Small intestine (tissue), 7 donors: Measurements from ENCODE around the gene PSRC1. TPM values are rescaled to one million over a fixed set of nuclear protein-coding genes. Genes with fewer than 3 reads are reported as not detected.

Experiments
- DNase-seq, 2 donors: peaks; one replicate each; pipeline versions ENCODE4 v3.0.0 to v3.0.0-alpha.2; 2013
- FAIRE-seq: peaks from 2 replicates; lab custom pipeline; 2012; peaks lifted over from hg19 to GRCh38; lab: Jason Lieb, UNC
- H3K27ac ChIP-seq, 3 donors: one replicate each; pipeline ENCODE4 v1.5.1; 2013; ENCODE audit warnings: low read length in 2 of 3, mild to moderate bottlenecking in 2 of 3, control low read depth in 1 of 3, inconsistent platforms in 1 of 3, low read depth in 1 of 3, moderate library complexity in 1 of 3
- H3K27me3 ChIP-seq, 3 donors: one replicate each; pipeline ENCODE4 v1.6.1; 2013; ENCODE audit warnings: low read length in 3 of 3, inconsistent platforms in 1 of 3; ENCODE audit not compliant: control insufficient read depth in 3 of 3, insufficient read depth in 3 of 3
- H3K36me3 ChIP-seq, 3 donors: one replicate each; pipeline ENCODE4 v1.6.1; 2013; ENCODE audit warnings: low read length in 3 of 3, inconsistent platforms in 1 of 3, low read depth in 1 of 3, mild to moderate bottlenecking in 1 of 3, moderate library complexity in 1 of 3; ENCODE audit not compliant: control insufficient read depth in 3 of 3, insufficient read depth in 2 of 3
- H3K4me1 ChIP-seq, 3 donors: one replicate each; pipeline ENCODE4 v1.6.1; 2013; ENCODE audit warnings: low read length in 2 of 3, inconsistent platforms in 1 of 3, low read depth in 1 of 3, mild to moderate bottlenecking in 1 of 3, moderate library complexity in 1 of 3; ENCODE audit not compliant: control insufficient read depth in 3 of 3, insufficient read depth in 2 of 3
- H3K4me3 ChIP-seq, 3 donors: one replicate each; pipeline ENCODE4 v1.5.1; 2013; ENCODE audit warnings: low read length in 3 of 3, control low read depth in 1 of 3, inconsistent platforms in 1 of 3, low read depth in 1 of 3, mild to moderate bottlenecking in 1 of 3, moderate library complexity in 1 of 3
- H3K9me3 ChIP-seq, 2 donors: one replicate each; pipeline ENCODE4 v1.6.1; 2013; ENCODE audit warnings: low read depth in 1 of 2, low read length in 1 of 2; ENCODE audit not compliant: control insufficient read depth in 2 of 2, insufficient read depth in 1 of 2
- WGBS, 3 donors: extraction: QIAGEN DNeasy Blood & Tissue Kit; methylation state at CpG; one replicate each; pipeline ENCODE4 v1.1.7; 2013; 5-methylcytosine and 5-hydroxymethylcytosine counted together
- polyA plus RNA-seq, 4 donors: library from polyadenylated mRNA; stranded (reverse) in 3 of 4; unstranded in 1 of 4; fragments of 200-250 nt in 3 of 4; fragments of 120-200 nt in 1 of 4; gene quantifications; one replicate each; pipeline versions ENCODE4 v1.2.1 to v1.2.3, GENCODE V29; 2013
- donor health status: healthy with polysubstance abuse.
- donor health status: control.
- donor health status: control.
- donor health status: Bipolar disorder and iron deficiency.
- donor health status: healthy.

PSRC1 gene
- polyA plus RNA-seq, 4 donors = 0.67 to 15.5 (median 8.0) TPM

DNA sequence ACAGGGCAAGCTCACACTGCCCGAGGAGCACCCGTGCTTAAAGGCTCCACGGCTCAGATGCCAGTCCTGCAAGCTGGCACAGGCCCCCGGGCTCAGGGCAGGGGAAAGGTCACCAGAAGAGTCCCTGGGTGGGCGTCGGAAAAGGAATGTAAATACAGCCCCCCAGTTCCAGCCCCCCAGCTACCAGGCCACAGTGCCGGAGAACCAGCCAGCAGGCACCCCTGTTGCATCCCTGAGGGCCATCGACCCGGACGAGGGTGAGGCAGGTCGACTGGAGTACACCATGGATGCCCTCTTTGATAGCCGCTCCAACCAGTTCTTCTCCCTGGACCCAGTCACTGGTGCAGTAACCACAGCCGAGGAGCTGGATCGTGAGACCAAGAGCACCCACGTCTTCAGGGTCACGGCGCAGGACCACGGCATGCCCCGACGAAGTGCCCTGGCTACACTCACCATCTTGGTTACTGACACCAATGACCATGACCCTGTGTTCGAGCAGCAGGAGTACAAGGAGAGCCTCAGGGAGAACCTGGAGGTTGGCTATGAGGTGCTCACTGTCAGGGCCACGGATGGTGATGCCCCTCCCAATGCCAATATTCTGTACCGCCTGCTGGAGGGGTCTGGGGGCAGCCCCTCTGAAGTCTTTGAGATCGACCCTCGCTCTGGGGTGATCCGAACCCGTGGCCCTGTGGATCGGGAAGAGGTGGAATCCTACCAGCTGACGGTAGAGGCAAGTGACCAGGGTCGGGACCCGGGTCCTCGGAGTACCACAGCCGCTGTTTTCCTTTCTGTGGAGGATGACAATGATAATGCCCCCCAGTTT lies 32.3 kb downstream of the PSRC1 start:
- H3K36me3 ChIP-seq = peaks cover 0 to 31% (median 0%) of the 10 kb centered on the region in 3 donors
- peaks cover 0 to 36% (median 2%) of the 10 kb centered on the region in 3 donors for H3K4me1 ChIP-seq
- H3K27me3 ChIP-seq = peaks cover 0 to 3% (median 0%) of the 10 kb centered on the region in 3 donors
- H3K4me3 ChIP-seq = peak overlapping the region in 1 of 3 donors; percentile 38
- H3K27ac ChIP-seq = no peak overlapping the region
- FAIRE-seq (no peak), DNase-seq (no peak)
- WGBS, 3 donors = 84 to 91% (median 87%) methylated on average over 31 to 33 of the region's 33 CpGs
- peaks cover 0 to 15% of the 10 kb centered on the region in 2 donors for H3K9me3 ChIP-seq

DNA sequence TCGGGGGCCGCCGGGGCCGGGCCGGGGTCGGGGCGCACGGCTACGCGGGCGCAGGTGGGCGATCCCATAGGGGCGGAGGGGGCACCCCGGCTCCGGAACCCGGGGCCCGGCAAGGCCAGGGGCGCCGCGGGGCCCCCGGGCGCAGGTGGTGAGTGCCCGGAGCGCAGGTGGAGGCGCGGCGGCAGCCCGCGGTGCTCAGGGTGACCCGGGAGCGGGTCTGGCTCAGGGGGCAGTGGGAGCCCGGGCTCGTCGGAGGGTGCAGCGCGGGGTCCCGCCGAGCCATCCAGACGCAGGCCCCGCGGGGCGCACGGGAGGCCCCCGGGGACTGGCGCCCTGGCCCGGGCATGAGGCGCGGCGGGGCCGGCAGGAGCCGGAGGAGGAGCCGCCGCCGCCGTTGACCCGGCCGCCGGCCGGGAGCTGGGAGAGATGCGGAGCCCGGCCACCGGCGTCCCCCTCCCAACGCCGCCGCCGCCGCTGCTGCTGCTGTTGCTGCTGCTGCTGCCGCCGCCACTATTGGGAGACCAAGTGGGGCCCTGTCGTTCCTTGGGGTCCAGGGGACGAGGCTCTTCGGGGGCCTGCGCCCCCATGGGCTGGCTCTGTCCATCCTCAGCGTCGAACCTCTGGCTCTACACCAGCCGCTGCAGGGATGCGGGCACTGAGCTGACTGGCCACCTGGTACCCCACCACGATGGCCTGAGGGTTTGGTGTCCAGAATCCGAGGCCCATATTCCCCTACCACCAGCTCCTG lies 33.1 kb downstream of the PSRC1 start:
- 2% methylated on average over 42 to 80 of the region's 80 CpGs for WGBS, 3 donors

DNA sequence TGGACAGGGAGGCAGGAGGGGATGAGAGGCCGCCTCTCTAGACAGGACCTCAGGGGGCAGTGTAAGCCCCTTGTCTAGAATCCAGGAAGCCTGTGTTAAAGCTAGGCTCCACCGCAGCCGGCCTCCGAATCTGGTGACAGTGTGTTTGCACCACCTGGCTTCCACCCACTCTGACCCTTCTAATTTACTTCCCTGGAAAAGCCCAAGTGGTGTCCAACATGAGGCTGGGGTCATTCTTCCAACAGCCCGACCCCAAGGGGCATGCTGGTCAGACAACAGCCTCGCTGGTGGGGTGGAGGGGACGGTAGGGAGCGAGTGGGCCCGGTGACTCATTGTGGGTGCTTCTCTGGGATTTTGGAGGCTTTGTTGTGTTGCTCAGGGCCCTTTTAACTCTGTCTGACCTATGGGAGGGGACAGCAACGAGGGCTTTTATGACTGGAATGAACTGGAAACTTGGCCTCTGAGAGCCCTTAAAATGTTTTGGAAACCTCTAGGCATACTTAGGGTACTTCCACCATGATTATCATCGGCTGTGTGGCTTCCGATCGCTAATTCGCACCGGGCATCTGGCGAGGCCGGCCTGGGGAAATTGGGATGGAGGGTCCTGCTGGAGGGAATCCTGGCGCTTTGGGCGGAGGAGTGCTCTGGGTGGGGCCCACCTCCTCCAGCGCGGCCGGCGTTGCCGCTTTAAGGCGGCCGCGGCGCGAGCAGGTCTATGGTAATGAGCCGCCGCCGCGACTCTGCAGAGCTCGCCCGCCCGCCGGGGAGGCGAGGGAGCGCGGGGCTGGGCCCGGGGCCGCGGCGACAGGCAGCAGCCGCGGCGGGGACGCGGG lies 33.9 kb downstream of the PSRC1 start, which contains the start of gene CELSR2:
TSS of gene CELSR2 (plus strand) at position 743 of the 833 bp plus-strand sequence. CDS start 541 bp downstream, outside the sequence.
- DNase-seq (peak; percentile 59 to 84), FAIRE-seq (no peak)
- peaks cover 0 to 3% (median 0%) of the 10 kb centered on the region in 3 donors for H3K27me3 ChIP-seq
- peak within 1 kb of the TSS; percentile 38 to 70 (median 58) for H3K4me3 ChIP-seq
- peaks cover 0 to 19% (median 2%) of the 10 kb centered on the region in 3 donors for H3K4me1 ChIP-seq
- peaks cover 0 to 31% (median 0%) of the 10 kb centered on the region in 3 donors for H3K36me3 ChIP-seq
- no peak within 1 kb of the TSS for H3K27ac ChIP-seq
- H3K9me3 ChIP-seq = peaks cover 0 to 15% of the 10 kb centered on the region in 2 donors
- 14 to 24% (median 23%) methylated on average over 31 to 49 of the region's 49 CpGs for WGBS, 3 donors

More for the DNA sequence above, 33.1 kb downstream of the PSRC1 start:
- DNase-seq = peak in 1 of 2 donors; percentile 56
- no peak for FAIRE-seq
- Histone ChIP-seq H3K27ac (no peak overlapping the region), H3K4me3 (peak overlapping the region; percentile 38 to 70 (median 58)), H3K9me3 (peaks cover 0 to 15% of the 10 kb centered on the region in 2 donors), H3K4me1 (peaks cover 0 to 27% (median 2%) of the 10 kb centered on the region in 3 donors), H3K36me3 (peaks cover 0 to 31% (median 0%) of the 10 kb centered on the region in 3 donors), H3K27me3 (peaks cover 0 to 3% (median 0%) of the 10 kb centered on the region in 3 donors)

DNA sequence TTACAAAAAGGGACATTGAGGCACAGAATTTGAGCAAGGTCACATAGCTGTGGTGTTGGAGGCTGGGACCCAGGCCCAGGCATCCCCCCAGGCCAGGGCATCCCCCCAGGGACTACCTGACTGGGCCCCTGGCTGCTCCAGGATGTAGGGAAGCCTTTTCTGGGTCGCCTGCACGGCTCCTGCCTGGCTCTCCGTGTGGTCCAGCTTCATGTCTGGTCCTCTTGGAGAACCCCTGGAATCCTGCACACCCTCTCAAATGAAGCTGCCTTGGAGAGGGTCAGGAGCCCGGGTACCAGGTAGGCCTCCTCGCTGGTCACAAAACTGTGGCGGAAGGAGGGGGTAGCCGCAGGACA lies 34.5 kb downstream of the PSRC1 start:
- DNase-seq (no peak), FAIRE-seq (no peak)
- Histone ChIP-seq H3K27ac (no peak overlapping the region), H3K9me3 (peaks cover 0 to 15% of the 10 kb centered on the region in 2 donors), H3K4me1 (peaks cover 0 to 13% (median 2%) of the 10 kb centered on the region in 3 donors), H3K4me3 (no peak overlapping the region), H3K27me3 (peaks cover 0 to 3% (median 0%) of the 10 kb centered on the region in 3 donors), H3K36me3 (peaks cover 0 to 28% (median 0%) of the 10 kb centered on the region in 3 donors)
- WGBS, 3 donors = 93 to 95% (median 94%) methylated on average over 7 of the region's 7 CpGs

DNA sequence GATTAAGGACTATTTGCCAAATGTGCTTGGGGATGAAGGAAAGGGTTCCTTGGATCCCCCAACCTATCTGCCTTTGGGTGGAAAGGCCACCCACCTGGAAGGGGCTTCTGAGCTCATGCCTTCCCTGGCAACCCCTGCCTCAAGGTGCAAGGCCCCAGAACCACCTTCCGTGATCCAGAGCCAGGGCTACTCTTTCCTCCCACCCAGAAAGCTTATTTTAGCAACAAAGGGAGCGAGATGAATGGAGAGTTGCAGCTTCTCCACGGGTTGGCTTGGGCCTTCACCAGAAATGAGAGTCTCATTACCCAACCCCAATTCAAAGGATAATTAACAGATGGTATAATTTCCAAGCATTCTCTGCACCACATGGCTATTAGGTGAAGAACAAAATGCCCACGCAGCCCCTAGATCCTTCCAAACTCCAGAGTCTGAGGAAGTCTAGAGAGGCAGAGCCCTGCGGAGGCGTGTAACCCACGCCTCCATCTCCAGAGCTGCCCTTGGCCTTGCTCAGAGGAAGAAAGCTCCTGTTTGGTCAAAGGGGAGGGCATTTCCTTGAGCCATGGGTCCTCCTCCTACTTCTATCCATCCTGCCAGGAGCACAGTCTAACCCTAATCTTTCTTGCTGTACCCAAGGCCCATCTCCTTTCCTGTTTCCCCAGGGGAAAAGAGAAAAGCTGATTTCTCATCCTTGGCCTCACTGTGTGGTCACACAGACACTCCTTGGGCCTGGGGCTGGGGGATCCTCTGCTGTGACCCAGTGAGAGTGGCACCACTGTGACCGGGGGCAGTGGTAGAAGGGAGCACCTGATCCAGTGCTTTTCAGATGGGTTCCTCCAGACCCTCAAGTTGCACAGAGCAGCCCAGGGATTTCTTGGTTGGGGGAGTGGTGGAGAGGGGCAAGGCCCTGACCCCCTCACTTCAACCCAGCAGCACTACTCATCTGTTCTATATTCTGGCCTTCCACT lies 35.3 kb downstream of the PSRC1 start:
- H3K4me3 ChIP-seq = no peak overlapping the region
- peaks cover 0 to 8% (median 0%) of the 10 kb centered on the region in 3 donors for H3K27me3 ChIP-seq
- H3K36me3 ChIP-seq = peaks cover 0 to 23% (median 0%) of the 10 kb centered on the region in 3 donors
- FAIRE-seq = no peak
- peaks cover 0 to 15% of the 10 kb centered on the region in 2 donors for H3K9me3 ChIP-seq
- WGBS, 3 donors = 88 to 96% (median 90%) methylated on average over 8 of the region's 8 CpGs
- no peak for DNase-seq
- H3K4me1 ChIP-seq = peaks cover 0 to 11% (median 2%) of the 10 kb centered on the region in 3 donors
- no peak overlapping the region for H3K27ac ChIP-seq

DNA sequence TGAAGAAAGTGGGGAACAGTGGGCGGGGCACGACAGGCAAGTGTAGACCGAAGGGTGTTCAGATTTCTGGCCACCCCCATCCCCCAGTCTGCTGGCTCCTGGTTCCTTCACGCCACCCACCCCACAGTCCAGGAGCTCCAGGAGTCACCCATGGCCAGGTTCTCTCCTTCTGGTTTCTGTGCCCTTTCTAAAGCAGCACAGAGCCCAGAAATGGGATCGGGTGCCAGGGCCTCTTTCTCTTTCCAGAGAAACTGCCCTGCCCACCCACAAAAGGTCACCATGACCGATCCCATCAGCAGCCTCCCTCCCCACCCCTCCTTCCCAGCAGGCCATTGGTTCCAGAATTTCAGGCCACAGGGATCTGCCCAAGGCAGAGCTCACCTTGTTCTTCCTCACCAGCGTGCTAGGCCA lies 36.8 kb downstream of the PSRC1 start:
- Histone ChIP-seq H3K9me3 (peaks cover 0 to 3% of the 10 kb centered on the region in 2 donors), H3K27ac (no peak overlapping the region), H3K4me1 (peaks cover 0 to 15% (median 2%) of the 10 kb centered on the region in 3 donors), H3K4me3 (no peak overlapping the region), H3K27me3 (peaks cover 0 to 15% (median 0%) of the 10 kb centered on the region in 3 donors), H3K36me3 (peaks cover 0 to 7% (median 0%) of the 10 kb centered on the region in 3 donors)
- DNase-seq = no peak
- no peak for FAIRE-seq
- WGBS, 3 donors = 77 to 85% (median 80%) methylated on average over 7 of the region's 7 CpGs
